Brain microvascular endothelial cell (primary cell): ENCODE measurements around the gene SFRP2.

ENCODE experiments used
- DNase-seq: peaks from one replicate; pipeline ENCODE4 v3.0.0-alpha.2; 2020
- H3K27ac ChIP-seq: fragments of 250-450 bp; sonication (Bioruptor Pico); 2 replicates; pipeline ENCODE4 v1.5.1; 2020; ENCODE audit warnings: mild to moderate bottlenecking, moderate library complexity
- H3K27me3 ChIP-seq: fragments of 250-450 bp; sonication (Bioruptor Pico); replicated peaks from 2 replicates; pipeline ENCODE4 v1.5.1; 2020; ENCODE audit warnings: mild to moderate bottlenecking
- H3K36me3 ChIP-seq: fragments of 250-450 bp; sonication (Bioruptor Pico); replicated peaks from 2 replicates; pipeline ENCODE4 v1.5.1; 2020; ENCODE audit warnings: mild to moderate bottlenecking
- H3K4me3 ChIP-seq: 2 replicates; pipeline ENCODE4 v1.5.1; 2011; ENCODE audit warnings: low read depth, mild to moderate bottlenecking, control low read depth, low read length, moderate library complexity
- CTCF ChIP-seq: IDR thresholded peaks from 2 replicates; pipeline ENCODE4 v1.5.1; 2011; ENCODE audit warnings: low read depth, mild to moderate bottlenecking, moderate library complexity, low read length, control low read depth, inconsistent platforms; ENCODE audit errors: missing control alignments
- in situ Hi-C: cut with HindIII; loops from 2 replicates; pipeline ENCODE4 v1.10.0; 2017; ENCODE audit warnings: low sequenced_read_pairs, low pct_ligation_motif_present

SFRP2 gene

GRCh38 chr4:153806073-153806472 is 17.2 kb upstream of the SFRP2 start:
- H3K36me3 ChIP-seq: no peaks in the 10 kb centered on the region
- TF ChIP-seq CTCF: no peak
- in situ Hi-C loops: no loop called here
- DNase-seq: no peak
- no peak overlapping the region for H3K4me3 ChIP-seq
- no peak overlapping the region for H3K27ac ChIP-seq
- H3K27me3 ChIP-seq: no peaks in the 10 kb centered on the region

GRCh38 chr4:153804722-153805121 is 15.8 kb upstream of the SFRP2 start:
- Histone ChIP-seq H3K4me3 (no peak overlapping the region), H3K36me3 (no peaks in the 10 kb centered on the region), H3K27ac (no peak overlapping the region), H3K27me3 (no peaks in the 10 kb centered on the region)
- TF ChIP-seq CTCF: no peak
- in situ Hi-C loops: no loop called here
- DNase-seq: no peak

GRCh38 chr4:153799694-153800074 is 10.8 kb upstream of the SFRP2 start:
- no peak for DNase-seq
- Histone ChIP-seq H3K4me3 (no peak overlapping the region), H3K27ac (no peak overlapping the region), H3K27me3 (peaks cover 23% of the 10 kb centered on the region), H3K36me3 (no peaks in the 10 kb centered on the region)
- in situ Hi-C loops: no loop called here
- no peak for TF ChIP-seq CTCF

GRCh38 chr4:153798901-153799693 is 10.2 kb upstream of the SFRP2 start:
- peaks cover 24% of the 10 kb centered on the region for H3K27me3 ChIP-seq
- H3K27ac ChIP-seq: no peak overlapping the region
- in situ Hi-C loops: no loop called here
- H3K36me3 ChIP-seq: no peaks in the 10 kb centered on the region
- TF ChIP-seq CTCF: no peak
- H3K4me3 ChIP-seq: no peak overlapping the region
- DNase-seq: no peak

GRCh38 chr4:153798420-153798819 is 9.5 kb upstream of the SFRP2 start:
- no peak overlapping the region for H3K4me3 ChIP-seq
- in situ Hi-C loops: no loop called here
- H3K36me3 ChIP-seq: no peaks in the 10 kb centered on the region
- H3K27me3 ChIP-seq: peaks cover 27% of the 10 kb centered on the region
- no peak for DNase-seq
- no peak overlapping the region for H3K27ac ChIP-seq
- TF ChIP-seq CTCF: no peak

GRCh38 chr4:153794006-153794405 is 5.1 kb upstream of the SFRP2 start:
- peaks cover 63% of the 10 kb centered on the region for H3K27me3 ChIP-seq

More at GRCh38 chr4:153794006-153794405, 5.1 kb upstream of the SFRP2 start:
- no peaks in the 10 kb centered on the region for H3K36me3 ChIP-seq
- no peak for TF ChIP-seq CTCF
- in situ Hi-C loops: no loop called here
- no peak overlapping the region for H3K4me3 ChIP-seq
- no peak overlapping the region for H3K27ac ChIP-seq
- DNase-seq: no peak
